ENCODE results near the gene CELF4.

- TF ChIP-seq, protein P1, sequence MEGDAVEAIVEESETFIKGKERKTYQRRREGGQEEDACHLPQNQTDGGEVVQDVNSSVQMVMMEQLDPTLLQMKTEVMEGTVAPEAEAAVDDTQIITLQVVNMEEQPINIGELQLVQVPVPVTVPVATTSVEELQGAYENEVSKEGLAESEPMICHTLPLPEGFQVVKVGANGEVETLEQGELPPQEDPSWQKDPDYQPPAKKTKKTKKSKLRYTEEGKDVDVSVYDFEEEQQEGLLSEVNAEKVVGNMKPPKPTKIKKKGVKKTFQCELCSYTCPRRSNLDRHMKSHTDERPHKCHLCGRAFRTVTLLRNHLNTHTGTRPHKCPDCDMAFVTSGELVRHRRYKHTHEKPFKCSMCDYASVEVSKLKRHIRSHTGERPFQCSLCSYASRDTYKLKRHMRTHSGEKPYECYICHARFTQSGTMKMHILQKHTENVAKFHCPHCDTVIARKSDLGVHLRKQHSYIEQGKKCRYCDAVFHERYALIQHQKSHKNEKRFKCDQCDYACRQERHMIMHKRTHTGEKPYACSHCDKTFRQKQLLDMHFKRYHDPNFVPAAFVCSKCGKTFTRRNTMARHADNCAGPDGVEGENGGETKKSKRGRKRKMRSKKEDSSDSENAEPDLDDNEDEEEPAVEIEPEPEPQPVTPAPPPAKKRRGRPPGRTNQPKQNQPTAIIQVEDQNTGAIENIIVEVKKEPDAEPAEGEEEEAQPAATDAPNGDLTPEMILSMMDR (IDR thresholded peaks at IDR 0.05 in 8 of 11, conservative IDR thresholded peaks at IDR 0.05 in 3 of 11) = no peak
- TF ChIP-seq POLR2AphosphoS5 (IDR thresholded peaks at IDR 0.05) (no peak), POLR2A (IDR thresholded peaks at IDR 0.05) (no peak)
These were observed 260.5 kb downstream of the CELF4 start for GRCh38 chr18:37305066-37305465.

Measured in spleen (tissue), 7 donors.